ENCODE data around the gene HVCN1. TPM values are rescaled to one million over a fixed set of nuclear protein-coding genes. Genes with fewer than 3 reads are reported as not detected.

Gene HVCN1
- total and polyA plus RNA-seq, 2 of the 13 experiments (the other 11 are each of a cell fraction or from before 2014, with no cell fraction given) = 0.49 to 1.3 TPM

DNA sequence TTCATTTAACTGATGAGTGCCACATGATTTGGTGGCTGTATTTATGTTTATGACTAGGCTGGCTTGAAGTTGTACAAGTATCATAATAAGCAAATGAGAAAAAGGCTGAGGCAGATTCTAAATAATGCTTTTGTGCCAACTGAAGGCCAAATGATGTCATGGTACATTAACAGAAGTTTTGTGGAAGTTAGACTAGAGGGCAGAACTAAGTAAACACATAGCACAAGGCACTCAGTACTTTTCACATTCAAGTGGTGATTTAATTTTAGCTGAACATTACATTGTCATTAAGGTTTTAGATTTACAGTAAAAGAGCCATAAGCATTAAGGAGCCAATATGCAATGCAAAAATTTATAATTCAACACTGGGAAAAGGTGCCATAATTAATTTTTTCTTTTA, 32.7 kb upstream of the HVCN1 start:
- Histone ChIP-seq H3K9me3 (ENCODE audit: low read length) (no peaks in the 10 kb centered on the region), H3K27me3 (ENCODE audit: control insufficient read depth in 1 of 2, insufficient read depth in 2 of 2, low read length in 2 of 2) (no peaks in the 10 kb centered on the region), H3K27ac (ENCODE audit: extremely low read length, insufficient read depth, low read length) (no peak overlapping the region), H3K4me2 (ENCODE audit: low read depth, low read length) (no peak overlapping the region), H3K79me2 (ENCODE audit: insufficient read depth, low read length) (no peaks in the 10 kb centered on the region), H2AFZ (ENCODE audit: low read length) (no peak overlapping the region), H3K36me3 (replicated peaks in 1 of 2; ENCODE audit: control insufficient read depth in 1 of 2, insufficient read depth in 2 of 2, low read length in 2 of 2) (peaks cover 13 to 84% of the 10 kb centered on the region in 2 experiments), H3K4me1 (ENCODE audit: insufficient read depth, low read length) (0 out of 2 replicates have a peak, but pooled peaks cover 9% of the 10 kb centered on the region), H3K4me3 (replicated peaks in 1 of 3; ENCODE audit: insufficient read depth in 1 of 3, low read depth in 2 of 3, low read length in 3 of 3) (no peak overlapping the region), H3K9ac (ENCODE audit: insufficient read depth, low read depth, low read length) (no peak overlapping the region), H4K20me1 (ENCODE audit: insufficient read depth, low read length) (peaks cover 10% of the 10 kb centered on the region)
- TF ChIP-seq ZNF510 (CRISPR knock-in tag; IDR thresholded peaks at IDR 0.05; ENCODE audit: low read depth) (no peak), FOXA1 (IDR thresholded peaks at IDR 0.05) (no peak), FOXA1 (CRISPR knock-in tag; IDR thresholded peaks at IDR 0.05) (0 out of 2 replicates have a peak, but pooled peaks have one; percentile 18)
- TF ChIP-seq, protein P1, sequence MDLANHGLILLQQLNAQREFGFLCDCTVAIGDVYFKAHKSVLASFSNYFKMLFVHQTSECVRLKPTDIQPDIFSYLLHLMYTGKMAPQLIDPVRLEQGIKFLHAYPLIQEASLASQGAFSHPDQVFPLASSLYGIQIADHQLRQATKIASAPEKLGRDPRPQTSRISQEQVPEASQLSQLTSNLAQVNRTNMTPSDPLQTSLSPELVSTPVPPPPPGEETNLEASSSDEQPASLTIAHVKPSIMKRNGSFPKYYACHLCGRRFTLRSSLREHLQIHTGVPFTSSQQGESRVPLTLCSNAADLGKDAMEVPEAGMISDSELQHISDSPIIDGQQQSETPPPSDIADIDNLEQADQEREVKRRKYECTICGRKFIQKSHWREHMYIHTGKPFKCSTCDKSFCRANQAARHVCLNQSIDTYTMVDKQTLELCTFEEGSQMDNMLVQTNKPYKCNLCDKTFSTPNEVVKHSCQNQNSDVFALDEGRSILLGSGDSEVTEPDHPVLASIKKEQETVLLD (CRISPR knock-in tag; IDR thresholded peaks at IDR 0.05; ENCODE audit: low read depth) = no peak
- BruUV-seq (replicated peaks) = no TSS peak
- POLR2A ChIA-PET = no interaction called here
- intact Hi-C loops (cut with micrococcal nuclease; ENCODE audit: unreplicated experiment) = no loop called here
- CTCF ChIA-PET (ENCODE audit: low intra/inter-chr PET ratio, low total read pairs) = no interaction called here
- DNase-seq (ENCODE audit: low spot score) = no peak
- FAIRE-seq = no peak
- in situ Hi-C loops (cut with HindIII; ENCODE audit: extremely low pct_ligation_motif_present, low pct_unique_long_range_greater_than_20kb) = no loop called here
- ATAC-seq = no peak

DNA sequence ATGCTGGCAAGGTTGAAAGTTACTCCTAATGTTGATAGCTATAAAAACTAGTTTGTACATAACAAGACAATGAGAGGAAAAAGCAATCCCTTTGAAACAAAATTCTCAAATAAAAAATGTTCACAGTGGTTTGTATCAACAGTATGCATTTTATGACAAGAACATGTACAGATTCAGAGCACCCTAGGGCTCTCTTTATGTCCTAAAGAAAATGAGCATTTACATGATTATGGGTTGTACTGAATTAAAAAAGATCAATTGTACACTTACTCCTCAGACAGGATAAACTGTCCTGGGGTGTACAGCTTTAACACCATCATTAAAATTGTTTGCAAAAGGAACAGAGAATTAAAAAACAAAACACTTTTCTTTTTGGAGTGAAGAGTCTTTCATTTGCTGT, 31.6 kb upstream of the HVCN1 start:
- Histone ChIP-seq H3K4me1 (ENCODE audit: insufficient read depth, low read length) (0 out of 2 replicates have a peak, but pooled peaks cover 9% of the 10 kb centered on the region), H3K27me3 (ENCODE audit: control insufficient read depth in 1 of 2, insufficient read depth in 2 of 2, low read length in 2 of 2) (no peaks in the 10 kb centered on the region), H3K4me3 (replicated peaks in 1 of 3; ENCODE audit: insufficient read depth in 1 of 3, low read depth in 2 of 3, low read length in 3 of 3) (no peak overlapping the region), H2AFZ (ENCODE audit: low read length) (no peak overlapping the region), H3K4me2 (ENCODE audit: low read depth, low read length) (no peak overlapping the region), H3K9me3 (ENCODE audit: low read length) (no peaks in the 10 kb centered on the region), H3K79me2 (ENCODE audit: insufficient read depth, low read length) (no peaks in the 10 kb centered on the region), H3K9ac (ENCODE audit: insufficient read depth, low read depth, low read length) (no peak overlapping the region), H3K27ac (ENCODE audit: extremely low read length, insufficient read depth, low read length) (no peak overlapping the region), H4K20me1 (ENCODE audit: insufficient read depth, low read length) (peaks cover 10% of the 10 kb centered on the region; the same call in 1 of the 2 replicates), H3K36me3 (replicated peaks in 1 of 2; ENCODE audit: control insufficient read depth in 1 of 2, insufficient read depth in 2 of 2, low read length in 2 of 2) (peaks cover 13 to 74% of the 10 kb centered on the region in 2 experiments)
- DNase-seq (ENCODE audit: low spot score) (no peak), ATAC-seq (no peak), FAIRE-seq (no peak)
- in situ Hi-C loops (cut with HindIII; ENCODE audit: extremely low pct_ligation_motif_present, low pct_unique_long_range_greater_than_20kb) = no loop called here
- no peak for TF ChIP-seq ZNF343 (CRISPR knock-in tag; IDR thresholded peaks at IDR 0.05)
- no peak for TF ChIP-seq ZNF101 (CRISPR knock-in tag; IDR thresholded peaks at IDR 0.05; ENCODE audit: borderline replicate concordance, low read depth)
- TF ChIP-seq RARG (CRISPR knock-in tag; IDR thresholded peaks at IDR 0.05; ENCODE audit: low read depth) = no peak
- no peak for TF ChIP-seq NR2F1 (CRISPR knock-in tag; IDR thresholded peaks at IDR 0.05)
- BruUV-seq (replicated peaks) = TSS peak; percentile 43
- intact Hi-C loops (cut with micrococcal nuclease; ENCODE audit: unreplicated experiment) = no loop called here
- POLR2A ChIA-PET = no interaction called here
- CTCF ChIA-PET (ENCODE audit: low intra/inter-chr PET ratio, low total read pairs) = no interaction called here
